ENCODE measurements around the gene KRTAP2-3.
"Not testable (repeated sequence)": the region's sequence is repeated elsewhere in the genome, so short reads cannot be mapped to it uniquely, and the experiment has no call there.

- TF ChIP-seq, protein P1, sequence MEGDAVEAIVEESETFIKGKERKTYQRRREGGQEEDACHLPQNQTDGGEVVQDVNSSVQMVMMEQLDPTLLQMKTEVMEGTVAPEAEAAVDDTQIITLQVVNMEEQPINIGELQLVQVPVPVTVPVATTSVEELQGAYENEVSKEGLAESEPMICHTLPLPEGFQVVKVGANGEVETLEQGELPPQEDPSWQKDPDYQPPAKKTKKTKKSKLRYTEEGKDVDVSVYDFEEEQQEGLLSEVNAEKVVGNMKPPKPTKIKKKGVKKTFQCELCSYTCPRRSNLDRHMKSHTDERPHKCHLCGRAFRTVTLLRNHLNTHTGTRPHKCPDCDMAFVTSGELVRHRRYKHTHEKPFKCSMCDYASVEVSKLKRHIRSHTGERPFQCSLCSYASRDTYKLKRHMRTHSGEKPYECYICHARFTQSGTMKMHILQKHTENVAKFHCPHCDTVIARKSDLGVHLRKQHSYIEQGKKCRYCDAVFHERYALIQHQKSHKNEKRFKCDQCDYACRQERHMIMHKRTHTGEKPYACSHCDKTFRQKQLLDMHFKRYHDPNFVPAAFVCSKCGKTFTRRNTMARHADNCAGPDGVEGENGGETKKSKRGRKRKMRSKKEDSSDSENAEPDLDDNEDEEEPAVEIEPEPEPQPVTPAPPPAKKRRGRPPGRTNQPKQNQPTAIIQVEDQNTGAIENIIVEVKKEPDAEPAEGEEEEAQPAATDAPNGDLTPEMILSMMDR (IDR thresholded peaks at IDR 0.05) = not testable (repeated sequence)
- TF ChIP-seq POLR2AphosphoS5 (IDR thresholded peaks at IDR 0.05); POLR2A (IDR thresholded peaks at IDR 0.05; ENCODE audit: low read depth); EP300 (IDR thresholded peaks at IDR 0.05): not testable (repeated sequence)
These were observed 5.4 kb downstream of the KRTAP2-3 start for GRCh38 chr17:41054556-41054955.
